ENCODE results near the gene SLC6A3. TPM values are rescaled to one million over a fixed set of nuclear protein-coding genes. Genes with fewer than 3 reads are reported as not detected.

SLC6A3 gene
- total and polyA plus RNA-seq, 2 of the 13 experiments (the other 11 are each of a cell fraction or from before 2014, with no cell fraction given): 0.01 TPM; not detected in 1

GRCh38 chr5:1378096-1378495 lies 67.1 kb downstream of the SLC6A3 start:
- no TSS peak for BruUV-seq (replicated peaks)
- ChIA-PET CTCF (ENCODE audit: low intra/inter-chr PET ratio, low total read pairs) (no interaction called here), POLR2A (no interaction called here)
- FAIRE-seq (no peak), ATAC-seq (no peak), DNase-seq (ENCODE audit: low spot score) (no peak)
- Histone ChIP-seq H4K20me1 (ENCODE audit: insufficient read depth, low read length) (no peaks in the 10 kb centered on the region; the same call in 1 of the 2 replicates), H3K9ac (ENCODE audit: insufficient read depth, low read depth, low read length) (no peak overlapping the region), H3K27ac (ENCODE audit: extremely low read length, insufficient read depth, low read length) (no peak overlapping the region), H3K36me3 (replicated peaks in 1 of 2; ENCODE audit: control insufficient read depth in 1 of 2, insufficient read depth in 2 of 2, low read length in 2 of 2) (no peaks in the 10 kb centered on the region), H3K27me3 (ENCODE audit: control insufficient read depth in 1 of 2, insufficient read depth in 2 of 2, low read length in 2 of 2) (peaks cover 16 to 71% of the 10 kb centered on the region in 2 experiments), H3K4me2 (ENCODE audit: low read depth, low read length) (no peak overlapping the region), H3K79me2 (ENCODE audit: insufficient read depth, low read length) (no peaks in the 10 kb centered on the region), H3K9me3 (ENCODE audit: low read length) (no peaks in the 10 kb centered on the region), H2AFZ (ENCODE audit: low read length) (no peak overlapping the region), H3K4me3 (replicated peaks in 1 of 3; ENCODE audit: insufficient read depth in 1 of 3, low read depth in 2 of 3, low read length in 3 of 3) (no peak overlapping the region), H3K4me1 (ENCODE audit: insufficient read depth, low read length) (peaks cover 8% of the 10 kb centered on the region)
- in situ Hi-C loops (cut with HindIII; ENCODE audit: extremely low pct_ligation_motif_present, low pct_unique_long_range_greater_than_20kb): no loop called here
- TF ChIP-seq EEA1 (CRISPR knock-in tag; IDR thresholded peaks at IDR 0.05; ENCODE audit: borderline replicate concordance) (no peak), POLR2G (IDR thresholded peaks at IDR 0.05; ENCODE audit: low read depth, low read length) (no peak), ZNF3 (CRISPR knock-in tag; IDR thresholded peaks at IDR 0.05) (no peak), ZNF234 (CRISPR knock-in tag; conservative IDR thresholded peaks at IDR 0.05) (no peak), ZNF841 (CRISPR knock-in tag; IDR thresholded peaks at IDR 0.05; ENCODE audit: borderline replicate concordance) (no peak), KLF13 (CRISPR knock-in tag; IDR thresholded peaks at IDR 0.05) (no peak), ZBTB25 (CRISPR knock-in tag; IDR thresholded peaks at IDR 0.05) (no peak), CCDC6 (CRISPR knock-in tag; IDR thresholded peaks at IDR 0.05) (no peak), ZFP91 (CRISPR knock-in tag; IDR thresholded peaks at IDR 0.05; ENCODE audit: borderline replicate concordance) (no peak), BRD4 (CRISPR knock-in tag; IDR thresholded peaks at IDR 0.05) (no peak), TMF1 (CRISPR knock-in tag; IDR thresholded peaks at IDR 0.05; ENCODE audit: low read depth) (no peak), SUZ12 (IDR thresholded peaks at IDR 0.05; ENCODE audit: low read depth, low read length) (no peak), RBM39 (IDR thresholded peaks at IDR 0.05; ENCODE audit: low read depth, low read length, poor library complexity, severe bottlenecking) (no peak), SCMH1 (CRISPR knock-in tag; IDR thresholded peaks at IDR 0.05; ENCODE audit: borderline replicate concordance) (no peak)
- TF ChIP-seq, protein P1, sequence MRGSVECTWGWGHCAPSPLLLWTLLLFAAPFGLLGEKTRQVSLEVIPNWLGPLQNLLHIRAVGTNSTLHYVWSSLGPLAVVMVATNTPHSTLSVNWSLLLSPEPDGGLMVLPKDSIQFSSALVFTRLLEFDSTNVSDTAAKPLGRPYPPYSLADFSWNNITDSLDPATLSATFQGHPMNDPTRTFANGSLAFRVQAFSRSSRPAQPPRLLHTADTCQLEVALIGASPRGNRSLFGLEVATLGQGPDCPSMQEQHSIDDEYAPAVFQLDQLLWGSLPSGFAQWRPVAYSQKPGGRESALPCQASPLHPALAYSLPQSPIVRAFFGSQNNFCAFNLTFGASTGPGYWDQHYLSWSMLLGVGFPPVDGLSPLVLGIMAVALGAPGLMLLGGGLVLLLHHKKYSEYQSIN (CRISPR knock-in tag; IDR thresholded peaks at IDR 0.05; ENCODE audit: borderline replicate concordance): no peak
- TF ChIP-seq, protein P2, sequence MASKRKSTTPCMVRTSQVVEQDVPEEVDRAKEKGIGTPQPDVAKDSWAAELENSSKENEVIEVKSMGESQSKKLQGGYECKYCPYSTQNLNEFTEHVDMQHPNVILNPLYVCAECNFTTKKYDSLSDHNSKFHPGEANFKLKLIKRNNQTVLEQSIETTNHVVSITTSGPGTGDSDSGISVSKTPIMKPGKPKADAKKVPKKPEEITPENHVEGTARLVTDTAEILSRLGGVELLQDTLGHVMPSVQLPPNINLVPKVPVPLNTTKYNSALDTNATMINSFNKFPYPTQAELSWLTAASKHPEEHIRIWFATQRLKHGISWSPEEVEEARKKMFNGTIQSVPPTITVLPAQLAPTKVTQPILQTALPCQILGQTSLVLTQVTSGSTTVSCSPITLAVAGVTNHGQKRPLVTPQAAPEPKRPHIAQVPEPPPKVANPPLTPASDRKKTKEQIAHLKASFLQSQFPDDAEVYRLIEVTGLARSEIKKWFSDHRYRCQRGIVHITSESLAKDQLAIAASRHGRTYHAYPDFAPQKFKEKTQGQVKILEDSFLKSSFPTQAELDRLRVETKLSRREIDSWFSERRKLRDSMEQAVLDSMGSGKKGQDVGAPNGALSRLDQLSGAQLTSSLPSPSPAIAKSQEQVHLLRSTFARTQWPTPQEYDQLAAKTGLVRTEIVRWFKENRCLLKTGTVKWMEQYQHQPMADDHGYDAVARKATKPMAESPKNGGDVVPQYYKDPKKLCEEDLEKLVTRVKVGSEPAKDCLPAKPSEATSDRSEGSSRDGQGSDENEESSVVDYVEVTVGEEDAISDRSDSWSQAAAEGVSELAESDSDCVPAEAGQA (IDR thresholded peaks at IDR 0.05; ENCODE audit: low read depth): no peak
- TF ChIP-seq, protein P2 (CRISPR knock-in tag; IDR thresholded peaks at IDR 0.05; ENCODE audit: borderline replicate concordance): no peak
- intact Hi-C loops (cut with micrococcal nuclease; ENCODE audit: unreplicated experiment): no loop called here
- WGBS (ENCODE audit: low lambda C conversion rate): 43% methylated on average over 17 of the region's 18 CpGs
